OCI-LY1 (cell line): ENCODE measurements around the gene MS4A8.

Source experiments
- H2AFZ ChIP-seq: fragments of 200-600 bp; sonication (generic), shearing (Covaris generic); 2 replicates; pipeline ENCODE4 v1.6.0; 2014; ENCODE audit warnings: antibody characterized with exemption, mild to moderate bottlenecking, low read length
- H3F3A ChIP-seq: fragments of 200-600 bp; sonication (generic), shearing (Covaris generic); 2 replicates; pipeline ENCODE4 v1.6.0; 2014; ENCODE audit warnings: mild to moderate bottlenecking, antibody characterized with exemption, low read length, moderate library complexity; ENCODE audit not compliant: insufficient read depth
- H3K27ac ChIP-seq: fragments of 200-600 bp; sonication (generic); 2 replicates; pipeline ENCODE4 v1.5.1; 2014; ENCODE audit warnings: low read length, mixed run types, mild to moderate bottlenecking, low read depth; ENCODE audit not compliant: poor library complexity, severe bottlenecking
- H3K27me3 ChIP-seq: fragments of 200-600 bp; sonication (generic); 2 replicates; pipeline ENCODE4 v1.6.0; 2014; ENCODE audit warnings: antibody characterized with exemption, mild to moderate bottlenecking, low read length, moderate library complexity; ENCODE audit not compliant: insufficient read depth
- H3K36me3 ChIP-seq: fragments of 200-600 bp; sonication (generic); 2 replicates; pipeline ENCODE4 v1.6.1; 2014; ENCODE audit warnings: mild to moderate bottlenecking, antibody characterized with exemption, low read length, moderate library complexity, mixed read lengths; ENCODE audit not compliant: insufficient read depth
- H3K4me1 ChIP-seq: fragments of 200-600 bp; sonication (generic); 2 replicates; pipeline ENCODE4 v1.5.1; 2014; ENCODE audit warnings: mild to moderate bottlenecking, low read length, moderate library complexity; ENCODE audit not compliant: insufficient read depth, severe bottlenecking
- H3K4me2 ChIP-seq: fragments of 200-600 bp; sonication (generic), shearing (Covaris generic); 2 replicates; pipeline ENCODE4 v1.6.1; 2014; ENCODE audit warnings: low read length
- H3K4me3 ChIP-seq: fragments of 200-600 bp; sonication (generic); 2 replicates; pipeline ENCODE4 v1.5.1; 2014; ENCODE audit warnings: low read length, low read depth, mild to moderate bottlenecking, mixed read lengths; ENCODE audit not compliant: poor library complexity, severe bottlenecking
- H3K79me2 ChIP-seq: fragments of 200-600 bp; shearing (Covaris generic); 2 replicates; pipeline ENCODE4 v1.6.1; 2016; ENCODE audit warnings: mixed run types, low read length, mixed read lengths; ENCODE audit not compliant: insufficient read depth
- H3K9ac ChIP-seq: fragments of 200-600 bp; sonication (generic), shearing (Covaris generic); 2 replicates; pipeline ENCODE4 v1.6.1; 2014; ENCODE audit warnings: mild to moderate bottlenecking, low read length, mixed read lengths
- H3K9me2 ChIP-seq: fragments of 200-600 bp; sonication (generic), shearing (Covaris generic); 2 replicates; pipeline ENCODE4 v1.6.1; 2014; ENCODE audit warnings: low read depth, mild to moderate bottlenecking, low read length, mixed read lengths
- H3K9me3 ChIP-seq: fragments of 200-600 bp; shearing (Covaris generic); 2 replicates; pipeline ENCODE4 v1.6.1; 2014; ENCODE audit warnings: low read length, mixed read lengths
- H4K20me1 ChIP-seq: fragments of 200-600 bp; sonication (generic), shearing (Covaris generic); 2 replicates; pipeline ENCODE4 v1.6.0; 2016; ENCODE audit warnings: mild to moderate bottlenecking, low read length; ENCODE audit not compliant: insufficient read depth
- CTCF ChIP-seq: fragments of 200-600 bp; sonication (generic), shearing (Covaris generic); IDR thresholded peaks from 2 replicates; pipeline ENCODE4 v1.5.1; 2017; ENCODE audit warnings: mild to moderate bottlenecking, antibody characterized with exemption, low read length, moderate library complexity, mixed read lengths
- EZH2 ChIP-seq: fragments of 200-600 bp; sonication (generic), shearing (Covaris generic); IDR thresholded peaks from 2 replicates; pipeline ENCODE4 v1.8.0; 2017; ENCODE audit warnings: borderline replicate concordance, mixed run types, mild to moderate bottlenecking, antibody characterized with exemption, low read length, moderate library complexity, mixed read lengths

Gene MS4A8

GRCh38 chr11:60701469-60701818 lies 2.0 kb downstream of the MS4A8 start:
- H3K4me2 ChIP-seq, result no peak overlapping the region

GRCh38 chr11:60703374-60703773 lies 4.0 kb downstream of the MS4A8 start:
- no peaks in the 10 kb centered on the region for H4K20me1 ChIP-seq
- H3K9me2 ChIP-seq, result no peaks in the 10 kb centered on the region
- H3K4me3 ChIP-seq, result no peak overlapping the region
- H3K9ac ChIP-seq, result no peak overlapping the region
- TF ChIP-seq EZH2 (no peak), CTCF (no peak)
- no peaks in the 10 kb centered on the region for H3K4me1 ChIP-seq
- no peaks in the 10 kb centered on the region for H3F3A ChIP-seq
- H3K27me3 ChIP-seq, result no peaks in the 10 kb centered on the region
- no peaks in the 10 kb centered on the region for H3K9me3 ChIP-seq
- no peak overlapping the region for H3K4me2 ChIP-seq
- no peaks in the 10 kb centered on the region for H3K79me2 ChIP-seq
- no peak overlapping the region for H3K27ac ChIP-seq
- no peak overlapping the region for H2AFZ ChIP-seq
- H3K36me3 ChIP-seq, result no peaks in the 10 kb centered on the region

More at GRCh38 chr11:60701469-60701818, 2.0 kb downstream of the MS4A8 start:
- Histone ChIP-seq H3K36me3 (no peaks in the 10 kb centered on the region), H3K4me1 (no peaks in the 10 kb centered on the region), H3K27me3 (no peaks in the 10 kb centered on the region), H4K20me1 (no peaks in the 10 kb centered on the region), H3K27ac (no peak overlapping the region), H3K9me2 (no peaks in the 10 kb centered on the region), H2AFZ (no peak overlapping the region), H3K79me2 (no peaks in the 10 kb centered on the region), H3K9ac (no peak overlapping the region), H3F3A (no peaks in the 10 kb centered on the region), H3K4me3 (no peak overlapping the region), H3K9me3 (no peaks in the 10 kb centered on the region)
- TF ChIP-seq EZH2 (no peak), CTCF (0 out of 2 replicates have a peak, but pooled peaks have one; percentile 1)

- no peak overlapping the region for H3K27ac ChIP-seq
- H2AFZ ChIP-seq, result no peak overlapping the region
- H3F3A ChIP-seq, result no peaks in the 10 kb centered on the region
- no peaks in the 10 kb centered on the region for H3K9me2 ChIP-seq
- H3K9ac ChIP-seq, result no peak overlapping the region
- H4K20me1 ChIP-seq, result no peaks in the 10 kb centered on the region
- no peak for TF ChIP-seq CTCF
- TF ChIP-seq EZH2, result no peak
- no peaks in the 10 kb centered on the region; the same call in 1 of the 2 replicates for H3K27me3 ChIP-seq
- no peak overlapping the region for H3K4me3 ChIP-seq
- no peaks in the 10 kb centered on the region for H3K36me3 ChIP-seq
- H3K4me2 ChIP-seq, result no peak overlapping the region
- H3K9me3 ChIP-seq, result no peaks in the 10 kb centered on the region
- no peaks in the 10 kb centered on the region for H3K4me1 ChIP-seq
- no peaks in the 10 kb centered on the region for H3K79me2 ChIP-seq
Measured at GRCh38 chr11:60705895-60706294, 6.5 kb downstream of the MS4A8 start.
